DOHH2 (cell line): Measurements from ENCODE around the gene SHISAL1.

Experiments used
- CTCF ChIP-seq: fragments of 200-600 bp; sonication (generic); IDR thresholded peaks from one replicate; pipeline ENCODE4 v1.5.1; 2014; ENCODE audit warnings: antibody characterized with exemption, mild to moderate bottlenecking, low read depth, low read length; ENCODE audit not compliant: poor library complexity, severe bottlenecking
- EZH2phosphoT487 ChIP-seq: fragments of 200-600 bp; sonication (generic); IDR thresholded peaks from 2 replicates; pipeline ENCODE4 v1.6.1; 2017; ENCODE audit warnings: borderline replicate concordance, mild to moderate bottlenecking, antibody characterized with exemption, low read length, moderate library complexity, mixed read lengths

GRCh38 chr22:44244265-44244822 lies 68.4 kb downstream of the SHISAL1 start:
- TF ChIP-seq EZH2phosphoT487 = no peak
- TF ChIP-seq CTCF = no peak
